ENCODE measurements around the gene ACADS.

The ACADS gene

GRCh38 chr12:120708651-120709050 is 17.0 kb upstream of the ACADS start:
- DNase-seq (ENCODE audit: low spot score) = no peak
- TF ChIP-seq, protein P1, sequence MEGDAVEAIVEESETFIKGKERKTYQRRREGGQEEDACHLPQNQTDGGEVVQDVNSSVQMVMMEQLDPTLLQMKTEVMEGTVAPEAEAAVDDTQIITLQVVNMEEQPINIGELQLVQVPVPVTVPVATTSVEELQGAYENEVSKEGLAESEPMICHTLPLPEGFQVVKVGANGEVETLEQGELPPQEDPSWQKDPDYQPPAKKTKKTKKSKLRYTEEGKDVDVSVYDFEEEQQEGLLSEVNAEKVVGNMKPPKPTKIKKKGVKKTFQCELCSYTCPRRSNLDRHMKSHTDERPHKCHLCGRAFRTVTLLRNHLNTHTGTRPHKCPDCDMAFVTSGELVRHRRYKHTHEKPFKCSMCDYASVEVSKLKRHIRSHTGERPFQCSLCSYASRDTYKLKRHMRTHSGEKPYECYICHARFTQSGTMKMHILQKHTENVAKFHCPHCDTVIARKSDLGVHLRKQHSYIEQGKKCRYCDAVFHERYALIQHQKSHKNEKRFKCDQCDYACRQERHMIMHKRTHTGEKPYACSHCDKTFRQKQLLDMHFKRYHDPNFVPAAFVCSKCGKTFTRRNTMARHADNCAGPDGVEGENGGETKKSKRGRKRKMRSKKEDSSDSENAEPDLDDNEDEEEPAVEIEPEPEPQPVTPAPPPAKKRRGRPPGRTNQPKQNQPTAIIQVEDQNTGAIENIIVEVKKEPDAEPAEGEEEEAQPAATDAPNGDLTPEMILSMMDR (conservative IDR thresholded peaks at IDR 0.05; ENCODE audit: low read depth) = no peak
- no peak overlapping the region for H3K27ac ChIP-seq
- ChIA-PET CTCF (no interaction called here), POLR2A (ENCODE audit: low non-redundant PET) (no interaction called here)

- ChIA-PET CTCF (interaction anchor here (0.5 to 0.6 kb wide), 3 partner anchors 102 to 119 kb away, joined by 3 to 4 read pairs (median 4); no protein-coding TSS in a partner anchor), POLR2A (ENCODE audit: low non-redundant PET) (no interaction called here)
- H3K27ac ChIP-seq = peak within 1 kb of the TSS; percentile 76
- TF ChIP-seq, protein P1 (conservative IDR thresholded peaks at IDR 0.05; ENCODE audit: low read depth) = no peak
- DNase-seq (ENCODE audit: low spot score) = peak; percentile 69
Measured at GRCh38 chr12:120710031-120710804, 15.4 kb upstream of the ACADS start, which contains the start of gene UNC119B. TSS of gene UNC119B (plus strand) at chr12:120710458. CDS start at chr12:120710475, 17 bp downstream.

- POLR2A ChIA-PET (ENCODE audit: low non-redundant PET) = no interaction called here
- TF ChIP-seq, protein P1 (conservative IDR thresholded peaks at IDR 0.05; ENCODE audit: low read depth) = no peak
- CTCF ChIA-PET = interaction anchor here (0.5 to 0.6 kb wide), 3 partner anchors 102 to 119 kb away, joined by 3 to 4 read pairs (median 4); no protein-coding TSS in a partner anchor
- peak overlapping the region; percentile 76 for H3K27ac ChIP-seq
- peak; percentile 34 for DNase-seq (ENCODE audit: low spot score)
Measured at GRCh38 chr12:120710805-120711296, 14.8 kb upstream of the ACADS start.

GRCh38 chr12:120711411-120711810 is 14.2 kb upstream of the ACADS start:
- peak; percentile 11 for DNase-seq (ENCODE audit: low spot score)

GRCh38 chr12:120712610-120713009 is 13.0 kb upstream of the ACADS start:
- TF ChIP-seq, protein P1 (conservative IDR thresholded peaks at IDR 0.05; ENCODE audit: low read depth) = no peak
- DNase-seq (ENCODE audit: low spot score) = no peak
- POLR2A ChIA-PET (ENCODE audit: low non-redundant PET) = no interaction called here
- H3K27ac ChIP-seq = no peak overlapping the region
- CTCF ChIA-PET = interaction anchor here (0.6 kb wide), 1 partner anchor 1401 kb away, joined by 5 read pairs; no protein-coding TSS in a partner anchor

More at GRCh38 chr12:120711411-120711810, 14.2 kb upstream of the ACADS start:
- ChIA-PET POLR2A (ENCODE audit: low non-redundant PET) (interaction anchor here (0.6 kb wide), 1 partner anchor 130 kb away, joined by 3 read pairs; the partner anchor contains the start of gene POP5), CTCF (interaction anchor here (1.0 kb wide), 1 partner anchor 123 kb away, joined by 4 read pairs; no protein-coding TSS in a partner anchor)
- TF ChIP-seq, protein P1 (conservative IDR thresholded peaks at IDR 0.05; ENCODE audit: low read depth) = no peak
- peak overlapping the region; percentile 76 for H3K27ac ChIP-seq

GRCh38 chr12:120713861-120714482 is 11.7 kb upstream of the ACADS start:
- ChIA-PET CTCF (interaction anchor here (0.6 to 1.0 kb wide), 2 partner anchors 26 to 67 kb away, joined by 3 read pairs; no protein-coding TSS in a partner anchor), POLR2A (ENCODE audit: low non-redundant PET) (no interaction called here)
- TF ChIP-seq, protein P1 (conservative IDR thresholded peaks at IDR 0.05; ENCODE audit: low read depth) = peak; percentile 84
- H3K27ac ChIP-seq = no peak overlapping the region
- DNase-seq (ENCODE audit: low spot score) = peak; percentile 69

All from RWPE1 (cell line).